Measurements from ENCODE around the gene OR8B4.
A peak's percentile ranks its signal among the peaks of the same experiment; 100 is the strongest.
"Not testable (repeated sequence)": the region's sequence is repeated elsewhere in the genome, so short reads cannot be mapped to it uniquely, and the experiment has no call there.

The OR8B4 gene

DNA sequence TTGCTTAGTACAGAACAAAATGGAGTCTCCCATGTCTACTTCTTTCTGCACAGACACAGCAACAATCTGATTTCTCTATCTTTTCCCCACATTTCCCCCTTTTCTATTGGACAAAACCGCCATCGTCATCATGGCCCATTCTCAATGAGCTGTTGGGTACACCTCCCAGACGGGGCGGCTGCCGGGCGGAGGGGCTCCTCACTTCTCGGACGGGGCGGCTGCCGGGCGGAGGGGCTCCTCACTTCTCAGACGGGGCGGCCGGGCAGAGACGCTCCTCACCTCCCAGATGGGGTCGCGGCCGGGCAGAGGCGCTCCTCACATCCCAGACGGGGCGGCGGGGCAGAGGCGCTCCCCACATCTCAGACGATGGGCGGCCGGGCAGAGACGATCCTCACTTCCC lies 21.5 kb downstream of the OR8B4 start:
- DNase-seq = not testable (repeated sequence)

- peak; percentile 82 for DNase-seq
Observed at GRCh38 chr11:124402326-124402922, 22.2 kb downstream of the OR8B4 start.

- no peak for DNase-seq
Observed at GRCh38 chr11:124398924-124399323, 25.7 kb downstream of the OR8B4 start, which contains the start of gene OR8B3. Gene OR8B3 (minus strand): TSS chr11:124399024. CDS start chr11:124397351, 1,673 bp downstream.

- DNase-seq = not testable (repeated sequence)
Observed at GRCh38 chr11:124396847-124397246, 27.8 kb downstream of the OR8B4 start.

GRCh38 chr11:124394408-124394807 lies 30.3 kb downstream of the OR8B4 start:
- DNase-seq = no peak

DNA sequence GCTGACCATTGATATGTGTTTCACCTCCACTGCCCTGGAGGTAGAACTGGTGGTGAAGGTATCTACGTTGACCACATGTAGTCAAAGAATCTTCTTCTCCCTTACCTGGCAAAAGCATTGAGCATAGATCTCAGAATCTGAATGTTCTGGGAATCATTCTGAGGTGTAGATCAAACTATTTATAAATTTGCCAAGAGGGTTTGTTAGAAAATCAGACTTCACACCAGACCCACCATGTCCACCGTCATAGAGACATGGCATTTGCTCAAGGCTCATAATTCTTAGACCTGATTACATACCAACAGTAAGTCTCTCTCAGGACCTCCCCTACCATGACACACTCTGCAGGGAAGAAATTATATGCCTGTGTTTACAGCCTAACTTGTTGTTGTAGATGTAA lies 40.3 kb downstream of the OR8B4 start, which contains the start of gene OR8B2:
TSS of gene OR8B2 (minus strand) at position 101 of the 400 bp plus-strand sequence. CDS start 1,156 bp downstream, outside the sequence.
- no peak for DNase-seq

- DNase-seq = not testable (repeated sequence)
Observed at GRCh38 chr11:124382857-124383256, 41.8 kb downstream of the OR8B4 start.

DNA sequence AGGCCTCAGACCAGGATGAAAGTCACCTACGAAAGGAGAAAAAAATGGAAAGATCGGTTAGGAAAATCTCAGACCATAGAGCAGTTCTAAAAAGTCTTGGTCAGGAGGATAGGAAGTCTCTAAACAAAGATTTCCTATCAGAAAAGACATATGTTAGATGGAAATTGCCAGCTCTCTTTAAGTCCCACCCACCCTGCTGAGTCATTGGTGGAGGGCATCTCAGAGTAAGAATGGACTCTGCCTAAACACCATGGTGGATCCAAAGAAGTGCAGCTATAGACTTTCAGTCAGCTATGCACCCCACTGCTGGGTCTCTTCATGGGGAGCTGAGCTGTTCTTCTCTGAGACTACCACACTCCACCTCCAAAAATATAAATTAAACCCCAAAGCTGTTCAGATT lies 44.1 kb downstream of the OR8B4 start:
- no peak for DNase-seq

DNA sequence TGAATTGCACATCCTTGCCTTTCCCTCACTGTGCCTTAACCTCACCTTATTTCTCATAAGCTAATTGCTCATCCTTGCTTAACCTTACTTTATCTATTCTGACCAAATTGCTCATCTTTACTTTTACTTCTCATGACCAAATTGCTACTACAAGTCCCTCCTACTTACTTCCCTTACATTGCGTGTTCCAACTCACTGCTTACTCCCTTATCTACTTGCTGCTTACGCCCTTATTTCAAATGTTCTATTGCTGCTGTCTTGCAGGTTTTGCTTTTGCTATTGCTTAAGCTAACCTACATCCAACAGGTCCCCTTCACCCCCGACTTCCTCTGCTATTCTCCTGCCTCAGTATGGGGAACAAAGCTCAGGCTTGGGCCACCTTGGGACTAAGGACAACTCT lies 48.4 kb downstream of the OR8B4 start:
- no peak for DNase-seq
